GF-D8 (cell line): ENCODE results near the gene ZNF398.
"Not testable (repeated sequence)": the region's sequence is repeated elsewhere in the genome, so short reads cannot be mapped to it uniquely, and the experiment has no call there.

ENCODE experiments used
- DNase-seq: peaks from one replicate; lab custom pipeline; 2025; lab: John Stamatoyannopoulos, UW

The ZNF398 gene, protein sequence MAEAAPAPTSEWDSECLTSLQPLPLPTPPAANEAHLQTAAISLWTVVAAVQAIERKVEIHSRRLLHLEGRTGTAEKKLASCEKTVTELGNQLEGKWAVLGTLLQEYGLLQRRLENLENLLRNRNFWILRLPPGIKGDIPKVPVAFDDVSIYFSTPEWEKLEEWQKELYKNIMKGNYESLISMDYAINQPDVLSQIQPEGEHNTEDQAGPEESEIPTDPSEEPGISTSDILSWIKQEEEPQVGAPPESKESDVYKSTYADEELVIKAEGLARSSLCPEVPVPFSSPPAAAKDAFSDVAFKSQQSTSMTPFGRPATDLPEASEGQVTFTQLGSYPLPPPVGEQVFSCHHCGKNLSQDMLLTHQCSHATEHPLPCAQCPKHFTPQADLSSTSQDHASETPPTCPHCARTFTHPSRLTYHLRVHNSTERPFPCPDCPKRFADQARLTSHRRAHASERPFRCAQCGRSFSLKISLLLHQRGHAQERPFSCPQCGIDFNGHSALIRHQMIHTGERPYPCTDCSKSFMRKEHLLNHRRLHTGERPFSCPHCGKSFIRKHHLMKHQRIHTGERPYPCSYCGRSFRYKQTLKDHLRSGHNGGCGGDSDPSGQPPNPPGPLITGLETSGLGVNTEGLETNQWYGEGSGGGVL

DNA sequence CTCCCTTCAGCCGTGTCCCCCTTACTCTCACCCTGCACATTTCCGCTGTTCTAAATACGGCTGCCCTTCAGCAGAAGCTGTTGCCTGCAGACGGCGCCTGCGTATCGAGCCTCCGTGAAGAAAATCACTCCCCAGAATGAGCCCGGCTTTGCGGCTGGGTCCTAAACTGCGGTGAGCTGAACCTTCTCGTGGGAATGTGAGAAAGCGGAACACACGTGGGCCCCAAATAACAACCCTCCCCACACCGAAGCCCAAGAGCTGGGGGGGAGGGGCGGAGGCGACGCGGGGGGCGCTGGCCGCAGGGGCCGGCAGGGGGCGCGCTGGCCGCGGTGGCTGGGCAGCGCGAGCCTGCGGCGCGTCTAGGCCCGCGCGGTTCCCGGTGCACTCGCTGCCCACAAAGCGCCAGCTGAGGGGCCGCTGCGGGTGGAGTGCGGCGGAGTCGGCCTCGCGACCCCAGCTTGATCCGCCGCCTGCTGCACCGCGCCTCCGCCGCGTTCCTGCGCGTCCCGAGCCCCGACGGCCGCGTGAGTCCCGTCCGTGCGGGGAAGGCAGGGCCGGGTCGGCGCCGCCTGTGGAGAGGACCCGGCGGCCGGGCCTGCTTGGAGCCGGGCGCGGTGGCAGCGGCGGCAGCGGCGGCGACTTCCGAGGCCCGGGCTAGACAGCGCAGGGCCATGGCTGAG lies at the start of gene ZNF398:
Gene ZNF398 (plus strand): TSS at position 382 of the 680 bp plus-strand sequence. CDS start 290 bp downstream, at position 672.
- peak; percentile 77 for DNase-seq

DNA sequence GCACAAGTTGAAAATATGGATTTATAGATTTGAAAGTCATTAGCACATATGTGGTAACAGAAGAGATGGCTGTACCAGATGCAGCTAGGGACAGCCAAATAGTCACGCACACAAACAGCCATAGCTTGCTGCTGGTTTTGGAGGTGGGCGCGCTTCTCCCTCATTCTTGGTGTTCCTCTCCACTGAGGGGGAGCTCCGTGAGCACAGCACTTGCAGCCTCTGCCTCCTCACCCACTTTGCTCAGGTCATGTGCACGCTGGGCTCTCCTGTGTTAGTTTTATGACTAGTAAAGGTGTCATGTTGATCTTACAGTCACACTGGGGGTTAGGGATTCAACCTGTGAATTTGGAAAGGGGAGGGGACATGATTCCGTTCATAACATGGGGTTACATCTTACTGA lies 48.2 kb upstream of the ZNF398 start:
- DNase-seq = no peak

DNA sequence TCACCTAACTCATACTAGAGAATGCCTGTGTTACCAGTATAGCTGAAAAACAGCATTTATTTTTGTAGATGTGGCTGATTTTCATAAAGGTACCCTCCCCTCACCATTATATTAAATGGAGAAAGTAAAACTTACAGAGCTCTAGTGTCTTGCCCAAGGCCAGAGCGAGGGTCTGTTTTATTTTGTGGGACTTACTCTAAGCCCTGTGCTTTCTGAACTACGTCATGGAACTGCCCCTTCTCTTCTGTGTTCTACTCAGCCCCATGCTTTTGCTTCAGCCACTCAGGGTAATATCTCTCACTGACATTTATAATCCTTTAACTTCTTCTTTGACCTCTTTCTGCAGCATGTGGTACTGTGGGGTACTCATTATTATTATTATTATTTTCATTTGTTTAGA lies 46.4 kb upstream of the ZNF398 start:
- no peak for DNase-seq

DNA sequence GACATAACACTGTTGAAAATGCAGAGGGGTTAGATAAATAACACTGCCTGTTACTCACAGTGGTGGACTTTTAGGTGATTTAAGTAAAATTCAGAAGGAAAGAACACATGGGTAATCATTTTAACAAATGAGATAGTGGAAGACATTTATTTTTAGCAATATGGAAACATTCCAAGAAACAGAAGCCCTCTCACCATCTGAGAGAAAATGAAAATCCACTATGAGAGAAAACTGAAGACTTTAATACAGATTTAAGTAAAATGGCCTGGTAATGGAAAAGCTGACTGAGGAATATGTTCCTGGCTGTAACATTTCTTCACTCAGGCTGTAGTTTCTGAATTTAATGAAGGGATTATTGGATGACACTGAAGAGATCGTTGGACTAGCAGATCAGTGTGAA lies 44.6 kb upstream of the ZNF398 start:
- no peak for DNase-seq

DNA sequence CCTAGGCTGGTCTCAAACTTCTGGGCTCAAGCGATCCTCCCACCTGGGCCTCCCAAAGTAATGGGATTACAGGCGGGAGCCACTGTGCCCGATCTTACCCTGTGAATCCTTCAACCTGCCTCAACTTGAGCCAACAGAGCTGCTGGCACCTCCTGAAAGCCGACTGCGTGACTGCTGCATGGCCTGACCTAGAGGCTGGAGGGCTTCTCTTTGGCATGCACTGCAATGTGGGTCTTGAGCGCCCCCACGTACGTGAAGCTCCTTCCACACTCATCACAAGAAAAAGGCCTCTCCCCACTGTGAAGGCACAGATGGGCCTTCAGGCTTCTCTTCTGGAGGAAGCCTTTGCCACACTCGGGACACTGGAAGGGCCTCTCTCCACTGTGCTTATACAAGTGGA lies 43.8 kb upstream of the ZNF398 start:
- DNase-seq = no peak

GRCh38 chr7:149104214-149104613 lies 43.0 kb upstream of the ZNF398 start:
- DNase-seq = no peak

GRCh38 chr7:149104749-149105148 lies 42.5 kb upstream of the ZNF398 start:
- no peak for DNase-seq

GRCh38 chr7:149109969-149110368 lies 37.3 kb upstream of the ZNF398 start:
- DNase-seq = no peak

GRCh38 chr7:149125189-149125862 lies 21.9 kb upstream of the ZNF398 start:
- no peak for DNase-seq

DNA sequence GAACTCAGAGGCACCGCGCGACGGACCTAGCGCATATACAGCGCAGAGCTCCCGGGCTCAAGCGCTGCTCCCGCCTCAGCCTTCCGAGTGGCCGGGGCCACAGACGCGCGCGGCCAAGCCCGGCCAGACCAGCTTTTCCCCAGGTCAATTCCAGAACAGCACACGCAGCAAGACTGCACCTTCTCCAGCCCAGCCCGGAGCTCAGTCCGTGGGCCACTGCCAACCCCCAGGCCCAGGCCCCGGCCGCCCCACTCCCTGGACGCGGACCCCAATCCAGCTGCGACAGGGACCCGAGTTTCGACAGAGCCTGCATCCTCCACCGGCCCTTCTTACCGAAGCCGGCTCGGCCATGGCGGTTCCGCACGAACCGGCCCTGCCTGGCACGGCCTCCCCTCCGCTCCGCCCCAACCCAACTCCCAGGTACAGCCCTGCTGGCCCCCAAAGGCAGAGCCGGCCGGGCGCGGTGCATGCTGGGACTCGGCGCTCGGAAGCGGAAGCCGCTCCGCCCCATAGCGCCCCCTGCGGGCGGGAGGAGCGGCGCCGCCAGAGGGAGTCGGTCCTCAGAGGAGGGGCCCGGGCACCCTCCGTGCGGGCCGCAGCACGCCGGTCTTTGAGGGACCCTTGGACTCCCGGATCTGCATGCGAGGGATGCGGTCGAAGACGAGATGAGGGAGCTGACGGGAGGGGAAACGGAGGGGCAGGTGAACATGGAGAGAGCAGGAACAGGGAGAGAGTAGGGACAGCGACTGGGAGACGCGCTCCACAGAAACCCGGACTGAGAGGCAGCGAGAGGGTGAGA lies 21.2 kb upstream of the ZNF398 start, which contains the start of gene ZNF425:
Gene ZNF425 (minus strand): TSS at position 462 of the 799 bp plus-strand sequence. CDS start 111 bp downstream, at position 351.
- DNase-seq = peak; percentile 74

- no peak for DNase-seq
Observed at GRCh38 chr7:149126662-149127266, 20.5 kb upstream of the ZNF398 start.

- no peak for DNase-seq
Observed at GRCh38 chr7:149130572-149131198, 16.6 kb upstream of the ZNF398 start.

GRCh38 chr7:149133028-149133710 lies 14.1 kb upstream of the ZNF398 start:
- DNase-seq = no peak

- DNase-seq = no peak
Observed at GRCh38 chr7:149136118-149136517, 11.1 kb upstream of the ZNF398 start.

DNA sequence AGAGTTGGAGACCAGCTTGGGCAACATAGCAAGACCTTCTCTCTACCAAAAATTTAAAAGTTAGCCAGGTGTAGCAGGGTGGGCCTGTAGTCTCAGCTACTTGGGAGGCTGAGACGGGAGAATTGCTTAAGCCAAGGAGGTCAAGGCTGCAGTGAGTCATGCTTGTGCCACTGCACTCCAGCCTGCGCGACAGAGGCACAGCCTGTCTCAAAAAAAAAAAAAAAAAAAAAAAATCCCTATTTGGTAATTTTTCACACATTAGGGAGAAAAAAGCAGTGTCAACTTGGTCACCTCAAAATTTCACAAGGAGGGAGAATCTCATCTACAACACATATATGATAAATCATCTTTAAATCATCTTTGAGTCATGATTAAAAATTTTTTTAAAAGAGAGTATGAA lies 6.4 kb upstream of the ZNF398 start:
- no peak for DNase-seq

DNA sequence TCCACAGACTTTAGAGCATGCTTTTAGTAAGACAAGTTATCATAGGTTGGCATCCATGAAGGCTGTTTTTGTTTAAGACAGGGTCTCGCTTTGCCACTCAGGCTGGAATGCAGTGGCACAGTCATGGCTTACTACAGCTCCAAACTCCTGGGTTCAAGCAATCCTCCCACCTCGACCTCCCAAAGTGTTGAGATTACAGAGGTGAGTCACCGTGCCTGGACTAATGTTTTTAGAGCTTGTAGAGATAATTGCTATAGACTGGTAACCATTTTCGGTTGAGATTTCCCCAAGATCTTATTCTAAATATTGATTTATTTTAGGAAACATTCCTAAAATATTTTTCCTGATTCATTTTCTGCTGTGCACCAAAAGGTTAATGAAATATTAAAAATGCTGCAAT lies 5.4 kb upstream of the ZNF398 start:
- no peak for DNase-seq

GRCh38 chr7:149144436-149144922 lies 2.8 kb upstream of the ZNF398 start:
- DNase-seq = not testable (repeated sequence)

DNA sequence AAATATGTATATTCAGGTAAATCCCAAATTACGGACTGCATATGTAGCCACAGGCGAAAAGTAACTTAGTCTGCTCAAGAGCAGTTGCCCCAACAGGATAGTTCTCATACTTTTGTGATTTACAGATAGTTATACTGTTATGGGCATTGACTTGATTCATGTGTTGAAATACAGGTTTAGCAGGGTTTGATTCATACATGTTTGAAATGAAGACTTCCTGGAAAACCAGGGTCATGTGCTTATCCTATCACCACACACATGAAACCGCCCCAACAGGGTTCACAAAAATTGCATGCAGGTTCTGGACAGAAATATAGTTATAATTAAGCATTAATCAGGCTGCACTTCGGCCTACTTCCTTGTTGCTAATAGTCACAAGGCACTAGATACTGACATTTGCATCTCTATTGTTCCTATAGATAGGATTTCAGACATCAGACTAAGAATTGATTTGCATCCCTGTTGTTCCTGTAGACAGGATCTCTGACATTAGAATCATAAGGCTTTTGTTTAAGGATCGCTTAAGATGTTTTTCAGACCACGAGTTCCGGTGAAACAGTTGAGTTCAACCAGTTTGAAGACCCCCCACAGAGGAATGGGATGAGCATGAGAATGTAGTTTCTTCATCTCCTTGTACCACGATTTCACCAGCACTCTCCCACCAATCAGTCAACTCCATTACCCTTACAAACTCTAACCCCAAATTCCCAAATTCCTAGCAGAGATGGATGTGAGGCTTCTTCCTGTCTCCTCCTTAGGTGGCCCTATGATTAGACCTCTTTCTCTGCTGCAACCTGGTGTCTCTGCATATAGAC lies 2.0 kb upstream of the ZNF398 start:
- DNase-seq = no peak
